COLO668 (cell line): Measurements from ENCODE around the gene DIO3.
"Not testable (repeated sequence)": the region's sequence is repeated elsewhere in the genome, so short reads cannot be mapped to it uniquely, and the experiment has no call there.

Experiments used
- DNase-seq: peaks from one replicate; lab custom pipeline; 2025; ENCODE audit not compliant: unreplicated experiment; lab: John Stamatoyannopoulos, UW

Gene DIO3

GRCh38 chr14:101540481-101541462 lies 20.5 kb upstream of the DIO3 start:
- no peak for DNase-seq

GRCh38 chr14:101542391-101542790 lies 18.9 kb upstream of the DIO3 start:
- no peak for DNase-seq

- no peak for DNase-seq
These were observed 17.5 kb upstream of the DIO3 start for GRCh38 chr14:101543814-101544213.

GRCh38 chr14:101544550-101544949 lies 16.7 kb upstream of the DIO3 start:
- no peak for DNase-seq

GRCh38 chr14:101546706-101547105 lies 14.6 kb upstream of the DIO3 start:
- DNase-seq = no peak

GRCh38 chr14:101547107-101547738 lies 14.1 kb upstream of the DIO3 start:
- no peak for DNase-seq

GRCh38 chr14:101547961-101548669 lies 13.2 kb upstream of the DIO3 start:
- no peak for DNase-seq

GRCh38 chr14:101548710-101549109 lies 12.6 kb upstream of the DIO3 start:
- DNase-seq = no peak

- DNase-seq = no peak
These were observed 12.1 kb upstream of the DIO3 start for GRCh38 chr14:101549154-101549553.

GRCh38 chr14:101550202-101550912 lies 10.9 kb upstream of the DIO3 start:
- DNase-seq = not testable (repeated sequence)

- no peak for DNase-seq
These were observed 9.3 kb upstream of the DIO3 start for GRCh38 chr14:101551729-101552595.

- no peak for DNase-seq
These were observed 8.5 kb upstream of the DIO3 start for GRCh38 chr14:101552786-101553231.

GRCh38 chr14:101553393-101553792 lies 7.9 kb upstream of the DIO3 start:
- DNase-seq = no peak

- DNase-seq = no peak
These were observed 7.4 kb upstream of the DIO3 start for GRCh38 chr14:101553931-101554330.

GRCh38 chr14:101554991-101555668 lies 6.2 kb upstream of the DIO3 start:
- no peak for DNase-seq

- DNase-seq = not testable (repeated sequence)
These were observed 5.6 kb upstream of the DIO3 start for GRCh38 chr14:101555669-101556043.

GRCh38 chr14:101556131-101556530 lies 5.2 kb upstream of the DIO3 start:
- DNase-seq = no peak

GRCh38 chr14:101556566-101557320 lies 4.6 kb upstream of the DIO3 start:
- no peak for DNase-seq

GRCh38 chr14:101557321-101557695 lies 4.0 kb upstream of the DIO3 start:
- no peak for DNase-seq
